HepG2 (cell line): ENCODE results near the gene FAM162A. TPM values are rescaled to one million over a fixed set of nuclear protein-coding genes. Genes with fewer than 3 reads are reported as not detected.

Source experiments
- ARID2 ChIP-seq: sonication (generic); formaldehyde crosslinking; IDR thresholded peaks from 2 replicates; pipeline ENCODE4 v1.8.1; 2022; ENCODE audit warnings: mild to moderate bottlenecking, missing genetic modification reagents, borderline replicate concordance
- ETV6 ChIP-seq: sonication (generic); formaldehyde crosslinking; conservative IDR thresholded peaks from 2 replicates; pipeline ENCODE4 v1.4.0; 2020; ENCODE audit warnings: missing genetic modification reagents
- IRX3 ChIP-seq: sonication (generic); formaldehyde crosslinking; IDR thresholded peaks from 2 replicates; pipeline ENCODE4 v1.8.1; 2023; ENCODE audit warnings: mild to moderate bottlenecking, low read depth, missing genetic modification reagents, borderline replicate concordance
- MXD4 ChIP-seq: IDR thresholded peaks from 2 replicates; pipeline ENCODE4 v1.6.1; 2016; ENCODE audit warnings: mild to moderate bottlenecking, missing biosample characterization, missing genetic modification reagents
- PHF21A ChIP-seq: sonication (generic); formaldehyde crosslinking; IDR thresholded peaks from 2 replicates; pipeline ENCODE4 v1.5.0; 2020; ENCODE audit warnings: mild to moderate bottlenecking, missing genetic modification reagents
- RFXAP ChIP-seq: sonication (generic); formaldehyde crosslinking; IDR thresholded peaks from 2 replicates; pipeline ENCODE4 v1.4.0; 2020; ENCODE audit warnings: missing genetic modification reagents, borderline replicate concordance
- RNF2 ChIP-seq: fragments of 450-650 bp; conservative IDR thresholded peaks from 2 replicates; pipeline ENCODE4 v1.6.1; 2016; ENCODE audit warnings: low read depth
- TARDBP ChIP-seq: sonication (generic); formaldehyde crosslinking; IDR thresholded peaks from 2 replicates; pipeline ENCODE4 v1.8.0; 2022; ENCODE audit warnings: mild to moderate bottlenecking, missing genetic modification reagents
- TCF7L2 ChIP-seq: IDR thresholded peaks from 2 replicates; pipeline ENCODE4 v1.6.1; 2011; ENCODE audit warnings: mild to moderate bottlenecking, low read depth, low read length, moderate library complexity
- THAP11 ChIP-seq: IDR thresholded peaks from 2 replicates; pipeline ENCODE4 v1.6.1; 2016; ENCODE audit warnings: missing biosample characterization, missing genetic modification reagents
- ZFP37 ChIP-seq: sonication (generic); formaldehyde crosslinking; IDR thresholded peaks from 2 replicates; pipeline ENCODE4 v1.4.0; 2020; ENCODE audit warnings: missing genetic modification reagents, borderline replicate concordance
- ZFP82 ChIP-seq: sonication (generic); formaldehyde crosslinking; IDR thresholded peaks from 2 replicates; pipeline ENCODE4 v1.5.1; 2020; ENCODE audit warnings: mild to moderate bottlenecking, missing genetic modification reagents, borderline replicate concordance
- ZNF234 ChIP-seq: sonication (generic); formaldehyde crosslinking; conservative IDR thresholded peaks from 2 replicates; pipeline ENCODE4 v1.5.1; 2020; ENCODE audit warnings: mild to moderate bottlenecking, missing genetic modification reagents
- ZNF235 ChIP-seq: sonication (generic); formaldehyde crosslinking; IDR thresholded peaks from 2 replicates; pipeline ENCODE4 v1.8.1; 2023; ENCODE audit warnings: mild to moderate bottlenecking, missing genetic modification reagents, borderline replicate concordance
- ZSCAN31 ChIP-seq: sonication (generic); formaldehyde crosslinking; IDR thresholded peaks from 2 replicates; pipeline ENCODE4 v1.5.0; 2020; ENCODE audit warnings: low read depth, mild to moderate bottlenecking, missing genetic modification reagents
- polyA plus RNA-seq, 8 experiments: library from polyadenylated mRNA; depleted of rRNA in 3 of 8; stranded (reverse) in 7 of 8; unstranded in 1 of 8; fragments of >200 nt; fragmentation: Illumina TruSeq in 4 of 8; extraction: Trizol in 4 of 8; gene quantifications; 2 replicates each; pipeline versions ENCODE4 v1.2.1 to v1.2.3, GENCODE V29; 2011 to 2016; ENCODE audit warnings: low read depth in 4 of 8, missing spikeins in 1 of 8, mixed read lengths in 1 of 8; ENCODE audit not compliant: insufficient read depth in 1 of 8
- total RNA-seq, 5 experiments: library from RNA; depleted of rRNA; stranded (reverse); fragments of >200 nt; fragmentation: Illumina TruSeq; extraction: Trizol; gene quantifications; 2 replicates each; pipeline ENCODE4 v1.2.3, GENCODE V29; 2016; ENCODE audit warnings: low read depth in 1 of 5
- TF ChIP-seq, protein P1 (sequence below): sonication (generic); formaldehyde crosslinking; IDR thresholded peaks from 2 replicates; pipeline ENCODE4 v1.5.1; 2020; ENCODE audit warnings: mild to moderate bottlenecking, moderate library complexity, missing genetic modification reagents
- TF ChIP-seq, protein P2 (sequence below): sonication (generic); formaldehyde crosslinking; IDR thresholded peaks from 2 replicates; pipeline ENCODE4 v1.4.0; 2020; ENCODE audit warnings: low read depth, mild to moderate bottlenecking, missing genetic modification reagents
- TF ChIP-seq, protein P3 (sequence below): sonication (generic); formaldehyde crosslinking; IDR thresholded peaks from 2 replicates; pipeline ENCODE4 v1.8.0; 2022; ENCODE audit warnings: missing genetic modification reagents, mild to moderate bottlenecking, borderline replicate concordance
- TF ChIP-seq, protein P4 (sequence below): sonication (generic); formaldehyde crosslinking; IDR thresholded peaks from 2 replicates; pipeline ENCODE4 v1.5.1; 2020; ENCODE audit warnings: mild to moderate bottlenecking, missing genetic modification reagents, moderate library complexity
- TF ChIP-seq, protein P5 (sequence below): sonication (generic); formaldehyde crosslinking; IDR thresholded peaks from 2 replicates; pipeline ENCODE4 v1.4.0; 2020; ENCODE audit warnings: missing genetic modification reagents, low read depth, mild to moderate bottlenecking, borderline replicate concordance

Gene FAM162A
- total and polyA plus RNA-seq, 2 of the 13 experiments (the other 11 are each of a cell fraction or from before 2014, with no cell fraction given) = 115 to 155 TPM

DNA sequence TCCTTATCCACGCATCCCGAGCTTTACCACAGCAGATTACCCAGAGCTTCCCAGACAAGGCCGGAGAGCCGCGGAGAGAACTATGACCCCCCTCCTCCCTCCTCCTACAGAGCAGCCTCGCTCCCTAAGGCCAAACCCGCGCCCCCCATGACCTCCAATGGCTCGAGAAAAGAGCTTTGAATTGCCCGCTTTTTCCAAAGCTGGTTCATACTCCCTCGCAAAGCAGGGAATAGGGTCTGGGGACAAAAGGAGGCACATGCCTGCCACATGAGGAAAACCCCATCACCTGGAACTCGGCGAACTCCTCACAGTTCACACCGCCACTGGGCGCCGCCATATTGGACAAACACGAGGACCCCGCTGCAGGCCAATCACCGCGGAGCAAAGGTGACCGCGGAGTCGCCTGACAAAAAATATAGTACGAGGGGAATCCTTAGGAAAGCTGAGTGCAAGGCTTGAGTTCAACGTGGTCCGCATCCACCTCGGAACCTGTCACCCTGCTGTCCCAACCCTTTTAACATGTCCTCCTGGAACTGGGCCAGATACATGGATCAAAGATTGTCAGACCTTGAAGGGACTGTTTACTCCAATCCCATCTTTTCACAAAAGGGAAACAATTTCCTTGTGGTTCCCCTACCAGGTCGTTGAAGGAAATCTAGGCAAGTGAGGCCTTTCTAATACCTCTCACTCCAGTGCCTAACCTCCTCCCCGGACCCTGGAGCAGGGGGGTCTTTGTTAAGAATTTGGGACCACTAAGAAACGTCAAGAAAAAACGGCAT, 905 bp upstream of the FAM162A start, which contains the start of gene MIX23 (continued):
- peak; percentile 80; the same call in 1 of the 2 replicates for TF ChIP-seq ZSCAN31 (CRISPR knock-in tag)
- peak; percentile 70; the same call in 1 of the 2 replicates for TF ChIP-seq ZFP37 (CRISPR knock-in tag)
- no peak for TF ChIP-seq ZNF235 (CRISPR knock-in tag)
- peak; percentile 92 for TF ChIP-seq TARDBP
- TF ChIP-seq, protein P1, sequence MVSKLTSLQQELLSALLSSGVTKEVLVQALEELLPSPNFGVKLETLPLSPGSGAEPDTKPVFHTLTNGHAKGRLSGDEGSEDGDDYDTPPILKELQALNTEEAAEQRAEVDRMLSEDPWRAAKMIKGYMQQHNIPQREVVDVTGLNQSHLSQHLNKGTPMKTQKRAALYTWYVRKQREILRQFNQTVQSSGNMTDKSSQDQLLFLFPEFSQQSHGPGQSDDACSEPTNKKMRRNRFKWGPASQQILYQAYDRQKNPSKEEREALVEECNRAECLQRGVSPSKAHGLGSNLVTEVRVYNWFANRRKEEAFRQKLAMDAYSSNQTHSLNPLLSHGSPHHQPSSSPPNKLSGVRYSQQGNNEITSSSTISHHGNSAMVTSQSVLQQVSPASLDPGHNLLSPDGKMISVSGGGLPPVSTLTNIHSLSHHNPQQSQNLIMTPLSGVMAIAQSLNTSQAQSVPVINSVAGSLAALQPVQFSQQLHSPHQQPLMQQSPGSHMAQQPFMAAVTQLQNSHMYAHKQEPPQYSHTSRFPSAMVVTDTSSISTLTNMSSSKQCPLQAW (CRISPR knock-in tag) = peak; percentile 93
- no peak for TF ChIP-seq ZNF234
- TF ChIP-seq PHF21A (CRISPR knock-in tag) = peak; percentile 69; the same call in 1 of the 2 replicates
- TF ChIP-seq RNF2 = peak; percentile 56; the same call in 1 of the 2 replicates
- TF ChIP-seq ETV6 (CRISPR knock-in tag) = no peak
- TF ChIP-seq ARID2 = no peak
- TF ChIP-seq, protein P2, sequence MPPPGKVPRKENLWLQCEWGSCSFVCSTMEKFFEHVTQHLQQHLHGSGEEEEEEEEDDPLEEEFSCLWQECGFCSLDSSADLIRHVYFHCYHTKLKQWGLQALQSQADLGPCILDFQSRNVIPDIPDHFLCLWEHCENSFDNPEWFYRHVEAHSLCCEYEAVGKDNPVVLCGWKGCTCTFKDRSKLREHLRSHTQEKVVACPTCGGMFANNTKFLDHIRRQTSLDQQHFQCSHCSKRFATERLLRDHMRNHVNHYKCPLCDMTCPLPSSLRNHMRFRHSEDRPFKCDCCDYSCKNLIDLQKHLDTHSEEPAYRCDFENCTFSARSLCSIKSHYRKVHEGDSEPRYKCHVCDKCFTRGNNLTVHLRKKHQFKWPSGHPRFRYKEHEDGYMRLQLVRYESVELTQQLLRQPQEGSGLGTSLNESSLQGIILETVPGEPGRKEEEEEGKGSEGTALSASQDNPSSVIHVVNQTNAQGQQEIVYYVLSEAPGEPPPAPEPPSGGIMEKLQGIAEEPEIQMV (CRISPR knock-in tag) = peak; percentile 99
- peak; percentile 73 for TF ChIP-seq RFXAP (CRISPR knock-in tag)
- TF ChIP-seq, protein P3, sequence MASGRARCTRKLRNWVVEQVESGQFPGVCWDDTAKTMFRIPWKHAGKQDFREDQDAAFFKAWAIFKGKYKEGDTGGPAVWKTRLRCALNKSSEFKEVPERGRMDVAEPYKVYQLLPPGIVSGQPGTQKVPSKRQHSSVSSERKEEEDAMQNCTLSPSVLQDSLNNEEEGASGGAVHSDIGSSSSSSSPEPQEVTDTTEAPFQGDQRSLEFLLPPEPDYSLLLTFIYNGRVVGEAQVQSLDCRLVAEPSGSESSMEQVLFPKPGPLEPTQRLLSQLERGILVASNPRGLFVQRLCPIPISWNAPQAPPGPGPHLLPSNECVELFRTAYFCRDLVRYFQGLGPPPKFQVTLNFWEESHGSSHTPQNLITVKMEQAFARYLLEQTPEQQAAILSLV (CRISPR knock-in tag) = peak; percentile 70; the same call in 1 of the 2 replicates
- TF ChIP-seq ZFP82 (CRISPR knock-in tag) = 0 out of 2 replicates have a peak, but pooled peaks have one; percentile 3
- TF ChIP-seq IRX3 (CRISPR knock-in tag) = 0 out of 2 replicates have a peak, but pooled peaks have one; percentile 70
- peak; percentile 80; the same call in 1 of the 2 replicates for TF ChIP-seq MXD4 (CRISPR knock-in tag)
- TF ChIP-seq, protein P4, sequence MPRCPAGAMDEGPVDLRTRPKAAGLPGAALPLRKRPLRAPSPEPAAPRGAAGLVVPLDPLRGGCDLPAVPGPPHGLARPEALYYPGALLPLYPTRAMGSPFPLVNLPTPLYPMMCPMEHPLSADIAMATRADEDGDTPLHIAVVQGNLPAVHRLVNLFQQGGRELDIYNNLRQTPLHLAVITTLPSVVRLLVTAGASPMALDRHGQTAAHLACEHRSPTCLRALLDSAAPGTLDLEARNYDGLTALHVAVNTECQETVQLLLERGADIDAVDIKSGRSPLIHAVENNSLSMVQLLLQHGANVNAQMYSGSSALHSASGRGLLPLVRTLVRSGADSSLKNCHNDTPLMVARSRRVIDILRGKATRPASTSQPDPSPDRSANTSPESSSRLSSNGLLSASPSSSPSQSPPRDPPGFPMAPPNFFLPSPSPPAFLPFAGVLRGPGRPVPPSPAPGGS (CRISPR knock-in tag) = 0 out of 2 replicates have a peak, but pooled peaks have one; percentile 73
- TF ChIP-seq TCF7L2 = no peak
- TF ChIP-seq, protein P5, sequence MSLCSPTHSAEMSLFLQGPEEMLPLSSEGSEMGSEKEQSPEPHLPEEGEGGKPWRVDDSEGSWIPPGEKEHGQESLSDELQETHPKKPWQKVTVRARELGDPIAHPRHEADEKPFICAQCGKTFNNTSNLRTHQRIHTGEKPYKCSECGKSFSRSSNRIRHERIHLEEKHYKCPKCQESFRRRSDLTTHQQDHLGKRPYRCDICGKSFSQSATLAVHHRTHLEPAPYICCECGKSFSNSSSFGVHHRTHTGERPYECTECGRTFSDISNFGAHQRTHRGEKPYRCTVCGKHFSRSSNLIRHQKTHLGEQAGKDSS (CRISPR knock-in tag) = peak; percentile 81; the same call in 1 of the 2 replicates
- peak; percentile 68 for TF ChIP-seq THAP11
